K562 (cell line): ENCODE measurements around the gene GGTLC2. TPM values are rescaled to one million over a fixed set of nuclear protein-coding genes. Genes with fewer than 3 reads are reported as not detected.
"Not testable (repeated sequence)": the region's sequence is repeated elsewhere in the genome, so short reads cannot be mapped to it uniquely, and the experiment has no call there.

ENCODE experiments used
- KLF6 ChIP-seq: fragments of 250-450 bp; sonication (Bioruptor Pico); IDR thresholded peaks from 2 replicates; pipeline ENCODE4 v1.4.0; 2020; ENCODE audit warnings: mild to moderate bottlenecking, moderate library complexity, borderline replicate concordance
- MYC ChIP-seq, 2 experiments: fragments of 250-450 bp in 1 of 2; sonication (Bioruptor Pico) in 1 of 2; IDR thresholded peaks; 2 replicates each; pipeline versions ENCODE4 v1.5.1 to v1.6.1; 2012 to 2021; ENCODE audit warnings: low read depth in 2 of 2, borderline replicate concordance in 1 of 2, improper control_type of control experiment in 1 of 2, low read length in 1 of 2, mild to moderate bottlenecking in 1 of 2, moderate library complexity in 1 of 2
- NFXL1 ChIP-seq: fragments of 450-650 bp; formaldehyde crosslinking; IDR thresholded peaks from 2 replicates; pipeline ENCODE4 v1.4.0; 2021; ENCODE audit warnings: mild to moderate bottlenecking
- RAD21 ChIP-seq, 2 experiments: fragments of 250-450 bp in 1 of 2; fragments of 450-650 bp in 1 of 2; sonication (Bioruptor Pico) in 1 of 2; formaldehyde crosslinking in 1 of 2; IDR thresholded peaks in 1 of 2; conservative IDR thresholded peaks in 1 of 2; 2 replicates each; pipeline versions ENCODE4 v1.4.0 to v1.8.0; 2020 to 2022; ENCODE audit warnings: mild to moderate bottlenecking in 2 of 2, moderate library complexity in 1 of 2
- SRF ChIP-seq, 2 experiments: fragments of 250-450, 450-650 bp in 1 of 2; sonication (Bioruptor Pico) in 1 of 2; sonication (generic) in 1 of 2; formaldehyde crosslinking; IDR thresholded peaks; 2 replicates each; pipeline versions ENCODE4 v1.5.0 to v1.5.1; 2020 to 2022; ENCODE audit warnings: mild to moderate bottlenecking in 1 of 2, missing genetic modification reagents in 1 of 2
- ZNF133 ChIP-seq: fragments of 250-450 bp; sonication (Bioruptor Pico); IDR thresholded peaks from 2 replicates; pipeline ENCODE4 v1.4.0; 2020; ENCODE audit warnings: mild to moderate bottlenecking
- ZNF583 ChIP-seq: fragments of 250-450 bp; sonication (Bioruptor Pico); IDR thresholded peaks from 2 replicates; pipeline ENCODE4 v1.4.0; 2020
- polyA plus RNA-seq, 8 experiments: library from polyadenylated mRNA; depleted of rRNA in 4 of 8; stranded (reverse) in 5 of 8; unstranded in 3 of 8; fragments of >200 nt; fragmentation: Nextera tagmentation in 2 of 8; fragmentation: Illumina TruSeq in 1 of 8; extraction: Ambion mirVana in 2 of 8; extraction: Trizol in 1 of 8; gene quantifications; 2 replicates each; pipeline versions ENCODE4 v1.2.1 to v1.2.3, GENCODE V29; 2011 to 2014; ENCODE audit warnings: inconsistent platforms in 1 of 8, missing spikeins in 1 of 8
- total RNA-seq, 7 experiments: library from RNA; depleted of rRNA in 6 of 7; stranded (reverse); fragments of >200 nt in 6 of 7; fragmentation: Illumina TruSeq in 2 of 7; extraction: Trizol in 2 of 7; gene quantifications; 2 replicates each; pipeline versions ENCODE4 v1.2.1 to v1.2.3, GENCODE V29; 2011 to 2021; ENCODE audit warnings: low replicate concordance in 1 of 7
- TF ChIP-seq, protein P1 (sequence below): fragments of 250-450 bp; sonication (Bioruptor Pico); IDR thresholded peaks from 2 replicates; pipeline ENCODE4 v1.4.0; 2020
- TF ChIP-seq, protein P2 (sequence below): fragments of 450-650 bp; formaldehyde crosslinking; conservative IDR thresholded peaks from 2 replicates; pipeline ENCODE4 v1.4.0; 2022; ENCODE audit warnings: mild to moderate bottlenecking, missing genetic modification characterization
- TF ChIP-seq, protein P3 (sequence below): fragments of 250-450 bp; sonication (Bioruptor Pico); IDR thresholded peaks from 2 replicates; pipeline ENCODE4 v1.4.0; 2020; ENCODE audit warnings: mild to moderate bottlenecking, moderate library complexity

Gene GGTLC2
- total and polyA plus RNA-seq, 9 of the 15 experiments (the other 6 are each of a cell fraction or from before 2014, with no cell fraction given), result not detected

DNA sequence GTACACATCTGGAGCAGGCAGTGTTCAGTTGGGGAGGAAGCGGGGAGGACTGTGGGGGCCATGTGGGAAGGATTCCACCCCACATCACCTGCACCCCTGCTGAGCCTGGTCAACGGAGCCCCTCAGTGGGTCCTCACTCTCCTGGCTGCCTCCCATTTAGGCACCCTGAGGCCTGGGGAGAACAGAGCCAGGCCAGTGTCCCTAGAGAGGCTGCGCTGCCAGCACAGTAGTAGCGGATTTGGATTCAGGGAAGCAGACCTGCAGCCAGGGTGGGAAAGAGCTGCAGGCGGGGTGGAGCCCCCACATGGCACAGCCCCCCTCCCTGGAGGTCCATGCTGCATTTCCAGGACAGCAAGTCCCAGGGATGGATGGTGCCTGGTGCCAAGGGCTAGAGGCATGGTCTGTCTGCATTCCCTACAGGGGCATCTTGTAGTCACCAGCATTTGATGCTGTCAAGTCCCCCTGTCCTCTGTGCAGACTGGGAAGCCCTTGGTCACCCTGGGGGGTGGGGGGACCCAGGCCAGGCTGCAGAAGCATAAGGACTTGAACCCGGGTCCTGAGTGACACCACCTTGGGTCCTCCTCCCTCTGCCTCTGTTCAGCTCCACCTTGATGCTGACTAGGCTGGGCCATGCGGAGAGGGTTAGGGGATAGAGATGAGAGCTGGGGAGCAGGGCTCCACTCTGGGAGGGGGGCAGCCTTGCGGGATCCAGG, 6.5 kb downstream of the GGTLC2 start (continued):
- TF ChIP-seq MYC (IDR thresholded peaks at IDR 0.05; ENCODE audit: low read depth, low read length), result not testable (repeated sequence)
- peak; percentile 63; the same call in 1 of the 2 replicates for TF ChIP-seq MYC (CRISPR knock-in tag; IDR thresholded peaks at IDR 0.05; ENCODE audit: borderline replicate concordance, low read depth)
- TF ChIP-seq, protein P1, sequence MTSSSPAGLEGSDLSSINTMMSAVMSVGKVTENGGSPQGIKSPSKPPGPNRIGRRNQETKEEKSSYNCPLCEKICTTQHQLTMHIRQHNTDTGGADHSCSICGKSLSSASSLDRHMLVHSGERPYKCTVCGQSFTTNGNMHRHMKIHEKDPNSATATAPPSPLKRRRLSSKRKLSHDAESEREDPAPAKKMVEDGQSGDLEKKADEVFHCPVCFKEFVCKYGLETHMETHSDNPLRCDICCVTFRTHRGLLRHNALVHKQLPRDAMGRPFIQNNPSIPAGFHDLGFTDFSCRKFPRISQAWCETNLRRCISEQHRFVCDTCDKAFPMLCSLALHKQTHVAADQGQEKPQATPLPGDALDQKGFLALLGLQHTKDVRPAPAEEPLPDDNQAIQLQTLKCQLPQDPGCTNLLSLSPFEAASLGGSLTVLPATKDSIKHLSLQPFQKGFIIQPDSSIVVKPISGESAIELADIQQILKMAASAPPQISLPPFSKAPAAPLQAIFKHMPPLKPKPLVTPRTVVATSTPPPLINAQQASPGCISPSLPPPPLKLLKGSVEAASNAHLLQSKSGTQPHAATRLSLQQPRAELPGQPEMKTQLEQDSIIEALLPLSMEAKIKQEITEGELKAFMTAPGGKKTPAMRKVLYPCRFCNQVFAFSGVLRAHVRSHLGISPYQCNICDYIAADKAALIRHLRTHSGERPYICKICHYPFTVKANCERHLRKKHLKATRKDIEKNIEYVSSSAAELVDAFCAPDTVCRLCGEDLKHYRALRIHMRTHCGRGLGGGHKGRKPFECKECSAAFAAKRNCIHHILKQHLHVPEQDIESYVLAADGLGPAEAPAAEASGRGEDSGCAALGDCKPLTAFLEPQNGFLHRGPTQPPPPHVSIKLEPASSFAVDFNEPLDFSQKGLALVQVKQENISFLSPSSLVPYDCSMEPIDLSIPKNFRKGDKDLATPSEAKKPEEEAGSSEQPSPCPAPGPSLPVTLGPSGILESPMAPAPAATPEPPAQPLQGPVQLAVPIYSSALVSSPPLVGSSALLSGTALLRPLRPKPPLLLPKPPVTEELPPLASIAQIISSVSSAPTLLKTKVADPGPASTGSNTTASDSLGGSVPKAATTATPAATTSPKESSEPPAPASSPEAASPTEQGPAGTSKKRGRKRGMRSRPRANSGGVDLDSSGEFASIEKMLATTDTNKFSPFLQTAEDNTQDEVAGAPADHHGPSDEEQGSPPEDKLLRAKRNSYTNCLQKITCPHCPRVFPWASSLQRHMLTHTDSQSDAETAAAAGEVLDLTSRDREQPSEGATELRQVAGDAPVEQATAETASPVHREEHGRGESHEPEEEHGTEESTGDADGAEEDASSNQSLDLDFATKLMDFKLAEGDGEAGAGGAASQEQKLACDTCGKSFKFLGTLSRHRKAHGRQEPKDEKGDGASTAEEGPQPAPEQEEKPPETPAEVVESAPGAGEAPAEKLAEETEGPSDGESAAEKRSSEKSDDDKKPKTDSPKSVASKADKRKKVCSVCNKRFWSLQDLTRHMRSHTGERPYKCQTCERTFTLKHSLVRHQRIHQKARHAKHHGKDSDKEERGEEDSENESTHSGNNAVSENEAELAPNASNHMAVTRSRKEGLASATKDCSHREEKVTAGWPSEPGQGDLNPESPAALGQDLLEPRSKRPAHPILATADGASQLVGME (CRISPR knock-in tag), result peak; percentile 84
- TF ChIP-seq SRF (CRISPR knock-in tag; IDR thresholded peaks at IDR 0.05), result 0 out of 4 replicates have a peak, but pooled peaks of 1 of the 2 experiments have one; percentile 49
- peak; percentile 69; the same call in 1 of the 2 replicates for TF ChIP-seq ZNF583 (CRISPR knock-in tag)
- TF ChIP-seq RAD21 (CRISPR knock-in tag; conservative IDR thresholded peaks at IDR 0.05 in 1 of 2, IDR thresholded peaks at IDR 0.05 in 1 of 2), result 0 out of 4 replicates have a peak, but pooled peaks of 1 of the 2 experiments have one; percentile 5
- peak; percentile 62; the same call in 1 of the 2 replicates for TF ChIP-seq KLF6 (CRISPR knock-in tag)
- TF ChIP-seq NFXL1, result peak; percentile 55; the same call in 1 of the 2 replicates
- TF ChIP-seq, protein P2, sequence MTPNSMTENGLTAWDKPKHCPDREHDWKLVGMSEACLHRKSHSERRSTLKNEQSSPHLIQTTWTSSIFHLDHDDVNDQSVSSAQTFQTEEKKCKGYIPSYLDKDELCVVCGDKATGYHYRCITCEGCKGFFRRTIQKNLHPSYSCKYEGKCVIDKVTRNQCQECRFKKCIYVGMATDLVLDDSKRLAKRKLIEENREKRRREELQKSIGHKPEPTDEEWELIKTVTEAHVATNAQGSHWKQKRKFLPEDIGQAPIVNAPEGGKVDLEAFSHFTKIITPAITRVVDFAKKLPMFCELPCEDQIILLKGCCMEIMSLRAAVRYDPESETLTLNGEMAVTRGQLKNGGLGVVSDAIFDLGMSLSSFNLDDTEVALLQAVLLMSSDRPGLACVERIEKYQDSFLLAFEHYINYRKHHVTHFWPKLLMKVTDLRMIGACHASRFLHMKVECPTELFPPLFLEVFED (CRISPR knock-in tag), result peak; percentile 39; the same call in 1 of the 2 replicates
- TF ChIP-seq, protein P3, sequence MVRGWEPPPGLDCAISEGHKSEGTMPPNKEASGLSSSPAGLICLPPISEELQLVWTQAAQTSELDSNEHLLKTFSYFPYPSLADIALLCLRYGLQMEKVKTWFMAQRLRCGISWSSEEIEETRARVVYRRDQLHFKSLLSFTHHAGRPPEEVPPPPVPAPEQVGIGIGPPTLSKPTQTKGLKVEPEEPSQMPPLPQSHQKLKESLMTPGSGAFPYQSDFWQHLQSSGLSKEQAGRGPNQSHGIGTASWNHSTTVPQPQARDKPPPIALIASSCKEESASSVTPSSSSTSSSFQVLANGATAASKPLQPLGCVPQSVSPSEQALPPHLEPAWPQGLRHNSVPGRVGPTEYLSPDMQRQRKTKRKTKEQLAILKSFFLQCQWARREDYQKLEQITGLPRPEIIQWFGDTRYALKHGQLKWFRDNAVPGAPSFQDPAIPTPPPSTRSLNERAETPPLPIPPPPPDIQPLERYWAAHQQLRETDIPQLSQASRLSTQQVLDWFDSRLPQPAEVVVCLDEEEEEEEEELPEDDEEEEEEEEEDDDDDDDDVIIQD, result peak; percentile 48; the same call in 1 of the 2 replicates
- TF ChIP-seq ZNF133, result peak; percentile 91
